GM20000 (cell line): ENCODE data around the gene MSL2.
"Not testable (repeated sequence)": the region's sequence is repeated elsewhere in the genome, so short reads cannot be mapped to it uniquely, and the experiment has no call there.

ENCODE experiments used
- DNase-seq: peaks from one replicate; pipeline ENCODE4 v3.0.0; 2012; ENCODE audit warnings: low spot score
- TF ChIP-seq, protein P1 (sequence below): IDR thresholded peaks from 2 replicates; pipeline ENCODE4 v1.5.1; 2012; ENCODE audit warnings: mild to moderate bottlenecking, control low read depth; ENCODE audit errors: extremely low read depth, missing control alignments

Gene MSL2

DNA sequence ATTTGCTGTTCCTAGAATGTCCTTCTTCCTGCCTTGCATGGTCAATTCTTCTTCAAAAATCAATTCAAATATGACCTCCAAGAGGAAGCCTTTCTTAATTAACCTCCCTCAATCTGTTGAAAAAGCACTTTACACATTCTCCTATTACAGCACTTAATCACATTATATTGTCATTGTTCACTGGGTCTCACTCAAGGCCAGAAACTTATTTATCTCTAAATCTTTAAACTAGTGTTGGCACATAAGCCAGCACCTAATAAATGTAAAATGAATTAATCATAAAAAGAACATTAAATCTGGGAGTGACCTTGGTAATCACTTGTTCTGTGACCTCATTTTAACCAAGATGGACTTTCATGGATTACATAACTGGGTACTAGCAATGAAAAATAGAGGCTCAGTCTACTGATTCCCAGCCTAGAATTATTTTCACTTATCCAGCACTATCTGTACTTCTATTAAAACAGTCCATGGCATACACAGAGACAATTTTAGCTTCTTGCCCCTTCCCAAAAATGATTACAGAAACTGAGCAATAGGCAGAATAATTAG is 22.1 kb downstream of the MSL2 start:
- TF ChIP-seq, protein P1, sequence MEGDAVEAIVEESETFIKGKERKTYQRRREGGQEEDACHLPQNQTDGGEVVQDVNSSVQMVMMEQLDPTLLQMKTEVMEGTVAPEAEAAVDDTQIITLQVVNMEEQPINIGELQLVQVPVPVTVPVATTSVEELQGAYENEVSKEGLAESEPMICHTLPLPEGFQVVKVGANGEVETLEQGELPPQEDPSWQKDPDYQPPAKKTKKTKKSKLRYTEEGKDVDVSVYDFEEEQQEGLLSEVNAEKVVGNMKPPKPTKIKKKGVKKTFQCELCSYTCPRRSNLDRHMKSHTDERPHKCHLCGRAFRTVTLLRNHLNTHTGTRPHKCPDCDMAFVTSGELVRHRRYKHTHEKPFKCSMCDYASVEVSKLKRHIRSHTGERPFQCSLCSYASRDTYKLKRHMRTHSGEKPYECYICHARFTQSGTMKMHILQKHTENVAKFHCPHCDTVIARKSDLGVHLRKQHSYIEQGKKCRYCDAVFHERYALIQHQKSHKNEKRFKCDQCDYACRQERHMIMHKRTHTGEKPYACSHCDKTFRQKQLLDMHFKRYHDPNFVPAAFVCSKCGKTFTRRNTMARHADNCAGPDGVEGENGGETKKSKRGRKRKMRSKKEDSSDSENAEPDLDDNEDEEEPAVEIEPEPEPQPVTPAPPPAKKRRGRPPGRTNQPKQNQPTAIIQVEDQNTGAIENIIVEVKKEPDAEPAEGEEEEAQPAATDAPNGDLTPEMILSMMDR, result no peak
- no peak for DNase-seq

DNA sequence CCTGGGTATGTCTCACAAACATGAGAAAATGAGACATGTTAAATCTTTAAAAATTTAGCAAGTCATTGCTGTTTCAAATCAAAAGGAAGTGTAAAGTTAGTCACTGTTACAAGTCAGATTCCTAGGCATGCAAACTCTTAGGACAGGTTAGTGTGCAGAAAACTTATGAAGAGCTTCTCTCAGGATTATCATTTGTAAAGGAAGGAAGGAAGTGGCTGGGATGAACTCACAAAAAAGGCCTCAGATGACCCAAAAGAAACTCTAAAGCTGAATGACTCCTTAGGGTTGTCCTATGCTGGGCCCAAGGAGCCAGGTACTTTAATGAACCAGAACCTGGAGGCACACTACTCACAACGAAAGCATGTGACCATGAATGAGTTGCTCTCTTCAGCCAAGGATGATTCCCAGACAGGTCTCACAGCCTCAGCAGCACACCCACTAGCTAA is 25.0 kb downstream of the MSL2 start:
- no peak for DNase-seq
- TF ChIP-seq, protein P1, result no peak

DNA sequence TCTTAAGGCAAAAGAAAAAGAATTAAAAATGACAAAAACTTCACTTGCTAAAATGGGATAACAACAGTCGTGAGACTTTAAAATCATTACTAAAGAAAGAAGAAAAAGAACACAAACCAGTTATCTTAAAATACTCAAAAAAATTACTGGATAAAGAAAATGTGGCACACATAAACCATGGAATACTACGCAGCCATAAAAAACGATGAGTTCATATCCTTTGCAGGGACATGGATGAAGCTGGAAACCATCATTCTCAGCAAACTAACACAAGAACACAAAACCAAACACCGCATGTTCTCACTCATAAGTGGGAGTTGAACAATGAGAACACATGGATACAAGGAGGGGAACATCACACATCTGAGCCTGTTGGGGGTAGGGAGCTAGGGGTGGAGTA is 27.9 kb downstream of the MSL2 start:
- DNase-seq, result not testable (repeated sequence)

DNA sequence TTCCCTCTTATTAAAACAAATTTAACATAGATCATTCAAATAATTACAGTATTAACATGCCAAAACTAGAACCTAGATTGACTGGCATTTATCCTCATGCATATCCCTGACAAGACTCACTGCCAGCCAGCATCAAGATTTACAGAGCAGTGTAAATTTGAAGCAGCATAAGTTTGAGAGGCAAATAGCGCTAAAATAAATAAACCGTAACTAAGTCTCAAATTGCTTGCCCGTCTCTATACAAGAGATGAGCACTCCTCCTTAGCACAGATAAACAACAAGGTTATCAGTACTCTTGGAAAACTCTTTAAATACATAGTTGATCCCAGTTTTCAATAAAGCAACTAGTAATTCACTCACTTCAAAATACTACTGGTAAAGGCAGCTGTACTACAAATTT is 29.6 kb downstream of the MSL2 start:
- no peak for DNase-seq

DNA sequence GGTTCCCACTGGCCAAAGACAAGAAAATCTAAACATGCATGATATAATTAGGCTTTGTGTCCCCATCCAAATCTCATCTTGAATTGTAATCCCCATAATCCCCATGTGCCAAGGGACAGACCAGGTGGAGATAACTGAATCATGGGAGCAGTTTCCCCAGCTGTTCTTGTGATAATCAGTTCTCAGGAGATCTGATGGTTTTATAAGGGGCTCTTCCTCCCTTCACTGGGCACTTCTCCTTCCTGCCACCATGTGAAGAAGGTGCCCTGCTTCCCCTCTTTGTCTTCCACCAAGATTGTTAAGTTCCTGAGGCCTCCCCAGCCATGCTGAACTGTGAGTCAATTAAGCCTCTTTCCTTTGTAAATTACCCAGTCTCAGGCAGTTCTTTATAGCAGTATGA is 32.5 kb downstream of the MSL2 start:
- not testable (repeated sequence) for DNase-seq

More for the DNA sequence above, 29.6 kb downstream of the MSL2 start:
- TF ChIP-seq, protein P1, result no peak

DNA sequence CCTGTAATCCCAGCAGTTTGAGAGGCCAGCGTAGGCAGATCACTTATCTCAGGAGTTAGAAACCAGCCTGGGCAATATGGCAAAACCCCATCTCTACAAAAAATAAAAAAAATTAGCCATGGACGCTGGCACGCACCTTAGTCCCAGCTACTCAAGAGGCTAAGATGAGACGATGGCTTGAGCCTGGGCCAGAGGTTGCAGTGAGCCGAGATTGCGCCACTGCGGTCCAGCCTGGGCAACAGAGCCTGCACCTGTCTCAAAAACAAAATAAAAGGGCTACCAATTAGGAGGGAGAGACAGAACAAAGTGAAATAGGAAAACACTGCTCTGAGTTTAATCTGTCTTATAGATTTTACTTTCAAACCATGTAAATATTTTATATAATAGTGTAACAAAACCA is 33.8 kb downstream of the MSL2 start:
- TF ChIP-seq, protein P1, result no peak
- no peak for DNase-seq

DNA sequence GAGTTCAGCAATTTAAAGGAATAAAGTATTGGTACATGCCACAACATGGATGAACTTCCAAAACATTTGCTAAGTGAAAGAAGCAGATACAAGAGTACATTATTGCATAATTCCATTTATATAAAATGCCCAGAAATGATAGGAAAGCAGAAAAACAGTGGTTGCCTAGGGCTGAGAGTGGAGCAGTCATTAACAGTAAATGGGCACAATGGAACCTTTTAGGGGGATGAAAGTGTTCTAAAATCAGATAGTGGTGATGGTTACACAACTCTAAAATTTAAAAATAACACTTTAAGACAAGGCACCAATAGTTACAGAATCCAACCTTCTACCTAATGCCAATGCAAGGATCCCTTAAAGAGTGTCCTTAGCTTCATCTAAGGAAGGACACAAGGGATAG is 34.6 kb downstream of the MSL2 start:
- TF ChIP-seq, protein P1, result no peak
- no peak for DNase-seq

DNA sequence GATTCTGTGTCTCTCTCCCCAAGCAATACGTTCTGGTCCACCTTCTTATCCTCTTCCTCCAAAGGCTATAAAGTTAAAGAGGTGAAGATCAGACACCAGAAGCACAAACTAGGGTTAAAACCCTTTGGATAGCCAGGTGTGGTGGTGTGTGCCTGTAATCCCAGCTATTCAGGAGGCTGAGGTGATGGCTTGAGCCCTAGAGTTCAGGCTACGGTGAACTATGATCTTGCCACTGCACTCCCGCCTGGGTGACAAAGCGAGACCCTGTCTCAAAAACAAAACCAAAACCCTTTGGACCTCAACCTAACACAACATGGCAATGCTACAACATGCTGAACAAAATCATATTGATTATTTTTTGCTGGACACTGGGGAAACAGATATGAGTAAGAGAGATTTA is 43.2 kb downstream of the MSL2 start:
- TF ChIP-seq, protein P1, result no peak
- no peak for DNase-seq
